ENCODE data around the gene BIRC2.

The BIRC2 gene

GRCh38 chr11:102399189-102399588 lies 52.2 kb downstream of the BIRC2 start:
- no peak for DNase-seq (ENCODE audit: extremely low read depth, low read depth)
- TF ChIP-seq CTCF (IDR thresholded peaks at IDR 0.05; ENCODE audit: low read depth, low read length, missing control alignments): no peak
- no peak overlapping the region for H3K4me3 ChIP-seq (replicated peaks; ENCODE audit: low read depth, low read length)

- H3K4me3 ChIP-seq (replicated peaks; ENCODE audit: low read depth, low read length): no peak overlapping the region
- no peak for TF ChIP-seq CTCF (IDR thresholded peaks at IDR 0.05; ENCODE audit: low read depth, low read length, missing control alignments)
- no peak for DNase-seq (ENCODE audit: extremely low read depth, low read depth)
Observed at GRCh38 chr11:102400603-102401002, 53.6 kb downstream of the BIRC2 start.

GRCh38 chr11:102401905-102402304 lies 54.9 kb downstream of the BIRC2 start:
- TF ChIP-seq CTCF (IDR thresholded peaks at IDR 0.05; ENCODE audit: low read depth, low read length, missing control alignments): no peak
- H3K4me3 ChIP-seq (replicated peaks; ENCODE audit: low read depth, low read length): no peak overlapping the region
- DNase-seq (ENCODE audit: extremely low read depth, low read depth): no peak

GRCh38 chr11:102402548-102402947 lies 55.5 kb downstream of the BIRC2 start:
- DNase-seq (ENCODE audit: extremely low read depth, low read depth): no peak
- H3K4me3 ChIP-seq (replicated peaks; ENCODE audit: low read depth, low read length): no peak overlapping the region
- no peak for TF ChIP-seq CTCF (IDR thresholded peaks at IDR 0.05; ENCODE audit: low read depth, low read length, missing control alignments)

GRCh38 chr11:102405501-102405900 lies 58.5 kb downstream of the BIRC2 start:
- no peak for TF ChIP-seq CTCF (IDR thresholded peaks at IDR 0.05; ENCODE audit: low read depth, low read length, missing control alignments)
- no peak overlapping the region for H3K4me3 ChIP-seq (replicated peaks; ENCODE audit: low read depth, low read length)
- DNase-seq (ENCODE audit: extremely low read depth, low read depth): no peak

GRCh38 chr11:102406099-102406498 lies 59.1 kb downstream of the BIRC2 start:
- TF ChIP-seq CTCF (IDR thresholded peaks at IDR 0.05; ENCODE audit: low read depth, low read length, missing control alignments): no peak
- H3K4me3 ChIP-seq (replicated peaks; ENCODE audit: low read depth, low read length): no peak overlapping the region
- DNase-seq (ENCODE audit: extremely low read depth, low read depth): no peak

- no peak for DNase-seq (ENCODE audit: extremely low read depth, low read depth)
- no peak for TF ChIP-seq CTCF (IDR thresholded peaks at IDR 0.05; ENCODE audit: low read depth, low read length, missing control alignments)
- no peak overlapping the region for H3K4me3 ChIP-seq (replicated peaks; ENCODE audit: low read depth, low read length)
Observed at GRCh38 chr11:102407901-102408300, 60.9 kb downstream of the BIRC2 start.
